ENCODE data around the gene ODAD2.

The ODAD2 gene

GRCh38 chr10:27820637-27821036 lies 178.2 kb downstream of the ODAD2 start:
- no peak for DNase-seq
- Histone ChIP-seq H3K27ac (ENCODE audit: insufficient read depth, low read length, poor library complexity, severe bottlenecking) (no peak overlapping the region), H3K36me3 (ENCODE audit: control insufficient read depth, insufficient read depth, low read length) (no peaks in the 10 kb centered on the region), H3K4me3 (ENCODE audit: insufficient read depth, low read depth, low read length, poor library complexity, severe bottlenecking) (no peak overlapping the region), H3K4me1 (ENCODE audit: control insufficient read depth, insufficient read depth, low read length, poor library complexity, severe bottlenecking) (no peaks in the 10 kb centered on the region), H3K27me3 (replicated peaks; ENCODE audit: control insufficient read depth, insufficient read depth, low read length, poor library complexity, severe bottlenecking) (no peaks in the 10 kb centered on the region), H3K9me3 (ENCODE audit: control insufficient read depth, low read length) (no peaks in the 10 kb centered on the region)

GRCh38 chr10:27819781-27820531 lies 178.9 kb downstream of the ODAD2 start:
- DNase-seq: no peak

GRCh38 chr10:27816320-27816719 lies 182.6 kb downstream of the ODAD2 start:
- no peaks in the 10 kb centered on the region for H3K36me3 ChIP-seq (ENCODE audit: control insufficient read depth, insufficient read depth, low read length)
- H3K9me3 ChIP-seq (ENCODE audit: control insufficient read depth, low read length): no peaks in the 10 kb centered on the region
- H3K4me1 ChIP-seq (ENCODE audit: control insufficient read depth, insufficient read depth, low read length, poor library complexity, severe bottlenecking): no peaks in the 10 kb centered on the region
- no peak overlapping the region for H3K4me3 ChIP-seq (ENCODE audit: insufficient read depth, low read depth, low read length, poor library complexity, severe bottlenecking)
- no peak overlapping the region for H3K27ac ChIP-seq (ENCODE audit: insufficient read depth, low read length, poor library complexity, severe bottlenecking)
- DNase-seq: no peak
- H3K27me3 ChIP-seq (replicated peaks; ENCODE audit: control insufficient read depth, insufficient read depth, low read length, poor library complexity, severe bottlenecking): no peaks in the 10 kb centered on the region

More at GRCh38 chr10:27819781-27820531, 178.9 kb downstream of the ODAD2 start:
- no peak overlapping the region for H3K4me3 ChIP-seq (ENCODE audit: insufficient read depth, low read depth, low read length, poor library complexity, severe bottlenecking)
- H3K4me1 ChIP-seq (ENCODE audit: control insufficient read depth, insufficient read depth, low read length, poor library complexity, severe bottlenecking): no peaks in the 10 kb centered on the region
- no peaks in the 10 kb centered on the region for H3K27me3 ChIP-seq (replicated peaks; ENCODE audit: control insufficient read depth, insufficient read depth, low read length, poor library complexity, severe bottlenecking)
- no peaks in the 10 kb centered on the region for H3K9me3 ChIP-seq (ENCODE audit: control insufficient read depth, low read length)
- no peaks in the 10 kb centered on the region for H3K36me3 ChIP-seq (ENCODE audit: control insufficient read depth, insufficient read depth, low read length)
- no peak overlapping the region for H3K27ac ChIP-seq (ENCODE audit: insufficient read depth, low read length, poor library complexity, severe bottlenecking)

- no peaks in the 10 kb centered on the region for H3K36me3 ChIP-seq (ENCODE audit: control insufficient read depth, insufficient read depth, low read length)
- H3K9me3 ChIP-seq (ENCODE audit: control insufficient read depth, low read length): no peaks in the 10 kb centered on the region
- H3K27ac ChIP-seq (ENCODE audit: insufficient read depth, low read length, poor library complexity, severe bottlenecking): no peak overlapping the region
These were observed 183.0 kb downstream of the ODAD2 start for GRCh38 chr10:27815846-27816245.

GRCh38 chr10:27815261-27815660 lies 183.6 kb downstream of the ODAD2 start:
- Histone ChIP-seq H3K4me3 (ENCODE audit: insufficient read depth, low read depth, low read length, poor library complexity, severe bottlenecking) (no peak overlapping the region), H3K36me3 (ENCODE audit: control insufficient read depth, insufficient read depth, low read length) (no peaks in the 10 kb centered on the region), H3K9me3 (ENCODE audit: control insufficient read depth, low read length) (no peaks in the 10 kb centered on the region), H3K27ac (ENCODE audit: insufficient read depth, low read length, poor library complexity, severe bottlenecking) (no peak overlapping the region), H3K4me1 (ENCODE audit: control insufficient read depth, insufficient read depth, low read length, poor library complexity, severe bottlenecking) (no peaks in the 10 kb centered on the region), H3K27me3 (replicated peaks; ENCODE audit: control insufficient read depth, insufficient read depth, low read length, poor library complexity, severe bottlenecking) (no peaks in the 10 kb centered on the region)
- DNase-seq: no peak

More at GRCh38 chr10:27815846-27816245, 183.0 kb downstream of the ODAD2 start:
- Histone ChIP-seq H3K4me3 (ENCODE audit: insufficient read depth, low read depth, low read length, poor library complexity, severe bottlenecking) (no peak overlapping the region), H3K4me1 (ENCODE audit: control insufficient read depth, insufficient read depth, low read length, poor library complexity, severe bottlenecking) (no peaks in the 10 kb centered on the region), H3K27me3 (replicated peaks; ENCODE audit: control insufficient read depth, insufficient read depth, low read length, poor library complexity, severe bottlenecking) (no peaks in the 10 kb centered on the region)
- DNase-seq: no peak

GRCh38 chr10:27805180-27805579 lies 193.7 kb downstream of the ODAD2 start:
- H3K4me1 ChIP-seq (ENCODE audit: control insufficient read depth, insufficient read depth, low read length, poor library complexity, severe bottlenecking): no peaks in the 10 kb centered on the region
- no peaks in the 10 kb centered on the region for H3K36me3 ChIP-seq (ENCODE audit: control insufficient read depth, insufficient read depth, low read length)
- no peaks in the 10 kb centered on the region for H3K27me3 ChIP-seq (replicated peaks; ENCODE audit: control insufficient read depth, insufficient read depth, low read length, poor library complexity, severe bottlenecking)
- H3K4me3 ChIP-seq (ENCODE audit: insufficient read depth, low read depth, low read length, poor library complexity, severe bottlenecking): no peak overlapping the region
- no peak overlapping the region for H3K27ac ChIP-seq (ENCODE audit: insufficient read depth, low read length, poor library complexity, severe bottlenecking)
- no peak for DNase-seq
- H3K9me3 ChIP-seq (ENCODE audit: control insufficient read depth, low read length): no peaks in the 10 kb centered on the region

- no peak for DNase-seq
- H3K27ac ChIP-seq (ENCODE audit: insufficient read depth, low read length, poor library complexity, severe bottlenecking): no peak overlapping the region
- H3K27me3 ChIP-seq (replicated peaks; ENCODE audit: control insufficient read depth, insufficient read depth, low read length, poor library complexity, severe bottlenecking): no peaks in the 10 kb centered on the region
- H3K4me3 ChIP-seq (ENCODE audit: insufficient read depth, low read depth, low read length, poor library complexity, severe bottlenecking): no peak overlapping the region
- H3K9me3 ChIP-seq (ENCODE audit: control insufficient read depth, low read length): no peaks in the 10 kb centered on the region
- no peaks in the 10 kb centered on the region for H3K4me1 ChIP-seq (ENCODE audit: control insufficient read depth, insufficient read depth, low read length, poor library complexity, severe bottlenecking)
- H3K36me3 ChIP-seq (ENCODE audit: control insufficient read depth, insufficient read depth, low read length): no peaks in the 10 kb centered on the region
These were observed 194.7 kb downstream of the ODAD2 start for GRCh38 chr10:27804136-27804535.

GRCh38 chr10:27801171-27801785 lies 197.6 kb downstream of the ODAD2 start:
- Histone ChIP-seq H3K27me3 (replicated peaks; ENCODE audit: control insufficient read depth, insufficient read depth, low read length, poor library complexity, severe bottlenecking) (no peaks in the 10 kb centered on the region), H3K9me3 (ENCODE audit: control insufficient read depth, low read length) (no peaks in the 10 kb centered on the region), H3K36me3 (ENCODE audit: control insufficient read depth, insufficient read depth, low read length) (no peaks in the 10 kb centered on the region), H3K4me1 (ENCODE audit: control insufficient read depth, insufficient read depth, low read length, poor library complexity, severe bottlenecking) (no peaks in the 10 kb centered on the region), H3K27ac (ENCODE audit: insufficient read depth, low read length, poor library complexity, severe bottlenecking) (no peak overlapping the region), H3K4me3 (ENCODE audit: insufficient read depth, low read depth, low read length, poor library complexity, severe bottlenecking) (no peak overlapping the region)
- DNase-seq: no peak

- no peaks in the 10 kb centered on the region for H3K4me1 ChIP-seq (ENCODE audit: control insufficient read depth, insufficient read depth, low read length, poor library complexity, severe bottlenecking)
- H3K9me3 ChIP-seq (ENCODE audit: control insufficient read depth, low read length): no peaks in the 10 kb centered on the region
- no peak overlapping the region for H3K27ac ChIP-seq (ENCODE audit: insufficient read depth, low read length, poor library complexity, severe bottlenecking)
- no peak overlapping the region for H3K4me3 ChIP-seq (ENCODE audit: insufficient read depth, low read depth, low read length, poor library complexity, severe bottlenecking)
- H3K27me3 ChIP-seq (replicated peaks; ENCODE audit: control insufficient read depth, insufficient read depth, low read length, poor library complexity, severe bottlenecking): no peaks in the 10 kb centered on the region
- no peaks in the 10 kb centered on the region for H3K36me3 ChIP-seq (ENCODE audit: control insufficient read depth, insufficient read depth, low read length)
- no peak for DNase-seq
These were observed 199.8 kb downstream of the ODAD2 start for GRCh38 chr10:27799046-27799445.

- no peak for DNase-seq
- Histone ChIP-seq H3K9me3 (ENCODE audit: control insufficient read depth, low read length) (no peaks in the 10 kb centered on the region), H3K4me1 (ENCODE audit: control insufficient read depth, insufficient read depth, low read length, poor library complexity, severe bottlenecking) (no peaks in the 10 kb centered on the region), H3K27me3 (replicated peaks; ENCODE audit: control insufficient read depth, insufficient read depth, low read length, poor library complexity, severe bottlenecking) (no peaks in the 10 kb centered on the region), H3K27ac (ENCODE audit: insufficient read depth, low read length, poor library complexity, severe bottlenecking) (no peak overlapping the region), H3K4me3 (ENCODE audit: insufficient read depth, low read depth, low read length, poor library complexity, severe bottlenecking) (no peak overlapping the region), H3K36me3 (ENCODE audit: control insufficient read depth, insufficient read depth, low read length) (no peaks in the 10 kb centered on the region)
These were observed 204.7 kb downstream of the ODAD2 start for GRCh38 chr10:27794157-27794556.

Data from effector memory CD4-positive, alpha-beta T cell (primary cell).